Parathyroid adenoma (tissue), 2 donors: ENCODE results near the gene PRKRIP1.
"Not testable (repeated sequence)": the region's sequence is repeated elsewhere in the genome, so short reads cannot be mapped to it uniquely, and the experiment has no call there.

Source experiments
- H2AFZ ChIP-seq: fragments of 300-600 bp; sonication (generic); one replicate; pipeline ENCODE4 v1.7.0; 2017; ENCODE audit warnings: antibody characterized with exemption, mild to moderate bottlenecking
- H3K27ac ChIP-seq: fragments of 300-600 bp; sonication (generic); one replicate; pipeline ENCODE4 v1.7.0; 2017
- H3K27me3 ChIP-seq: fragments of 300-600 bp; sonication (generic); one replicate; pipeline ENCODE4 v1.7.0; 2017; ENCODE audit warnings: low read length; ENCODE audit not compliant: control insufficient read depth, insufficient read depth
- H3K36me3 ChIP-seq: fragments of 300-600 bp; sonication (generic); one replicate; pipeline ENCODE4 v1.7.0; 2017; ENCODE audit warnings: low read length; ENCODE audit not compliant: control insufficient read depth, insufficient read depth
- H3K4me1 ChIP-seq: fragments of 300-600 bp; sonication (generic); one replicate; pipeline ENCODE4 v1.7.0; 2017; ENCODE audit warnings: control low read depth
- H3K4me2 ChIP-seq: fragments of 300-600 bp; sonication (generic); one replicate; pipeline ENCODE4 v1.7.0; 2017; ENCODE audit warnings: low read length
- H3K4me3 ChIP-seq: fragments of 300-600 bp; sonication (generic); one replicate; pipeline ENCODE4 v1.7.0; 2017; ENCODE audit warnings: low read depth, low read length
- H3K79me2 ChIP-seq: fragments of 300-600 bp; sonication (generic); one replicate; pipeline ENCODE4 v1.7.0; 2017; ENCODE audit warnings: control low read depth
- H3K9ac ChIP-seq: fragments of 300-600 bp; sonication (generic); one replicate; pipeline ENCODE4 v1.7.0; 2017; ENCODE audit warnings: mild to moderate bottlenecking
- H3K9me3 ChIP-seq: fragments of 300-600 bp; sonication (generic); one replicate; pipeline ENCODE4 v1.7.0; 2017; ENCODE audit warnings: low read length; ENCODE audit not compliant: control insufficient read depth
- CTCF ChIP-seq: fragments of 300-600 bp; sonication (generic); IDR thresholded peaks from one replicate; pipeline ENCODE4 v1.7.0; 2017; ENCODE audit warnings: antibody characterized with exemption, mild to moderate bottlenecking
- donor health status: primary hyperparathyroidism.

Gene PRKRIP1

GRCh38 chr7:102451371-102452054 is 55.4 kb downstream of the PRKRIP1 start:
- no peak overlapping the region for H3K4me2 ChIP-seq
- no peaks in the 10 kb centered on the region for H3K9me3 ChIP-seq
- no peaks in the 10 kb centered on the region for H3K79me2 ChIP-seq
- no peak overlapping the region for H3K4me3 ChIP-seq
- peak; percentile 25 for TF ChIP-seq CTCF
- H3K27me3 ChIP-seq, result no peaks in the 10 kb centered on the region
- H3K4me1 ChIP-seq, result no peaks in the 10 kb centered on the region
- H3K9ac ChIP-seq, result no peak overlapping the region
- peak overlapping the region; percentile 62 for H2AFZ ChIP-seq
- no peak overlapping the region for H3K27ac ChIP-seq
- no peaks in the 10 kb centered on the region for H3K36me3 ChIP-seq

- H3K4me1 ChIP-seq, result no peaks in the 10 kb centered on the region
- H3K36me3 ChIP-seq, result no peaks in the 10 kb centered on the region
- no peak overlapping the region for H2AFZ ChIP-seq
- no peaks in the 10 kb centered on the region for H3K27me3 ChIP-seq
- H3K79me2 ChIP-seq, result no peaks in the 10 kb centered on the region
- no peak overlapping the region for H3K4me2 ChIP-seq
- no peaks in the 10 kb centered on the region for H3K9me3 ChIP-seq
- no peak overlapping the region for H3K4me3 ChIP-seq
- TF ChIP-seq CTCF, result no peak
- H3K27ac ChIP-seq, result no peak overlapping the region
- H3K9ac ChIP-seq, result no peak overlapping the region
Measured at GRCh38 chr7:102452451-102452850, 56.3 kb downstream of the PRKRIP1 start.

DNA sequence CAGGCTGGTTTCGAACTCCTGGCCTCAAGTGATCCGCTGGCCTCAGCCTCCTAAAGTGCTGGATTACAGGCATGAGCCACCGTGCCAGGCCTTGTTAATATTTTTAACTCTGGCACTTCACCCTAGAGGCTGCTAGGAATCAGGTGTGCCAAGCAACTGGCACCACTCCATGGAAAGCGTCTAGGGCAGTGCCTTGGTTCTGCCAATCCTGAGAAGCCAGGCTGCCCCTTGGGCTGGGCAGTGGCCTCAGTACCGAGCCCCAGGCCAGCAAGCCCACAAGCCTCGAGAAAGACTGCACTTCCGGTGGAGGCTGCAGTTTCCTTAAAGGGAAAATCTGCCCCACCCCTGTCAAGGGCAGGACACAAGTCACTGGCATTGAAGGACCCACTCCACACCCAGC is 57.2 kb downstream of the PRKRIP1 start:
- no peak overlapping the region for H3K4me2 ChIP-seq
- H3K27ac ChIP-seq, result no peak overlapping the region
- H3K27me3 ChIP-seq, result no peaks in the 10 kb centered on the region
- no peaks in the 10 kb centered on the region for H3K36me3 ChIP-seq
- no peak for TF ChIP-seq CTCF
- H3K79me2 ChIP-seq, result no peaks in the 10 kb centered on the region
- no peaks in the 10 kb centered on the region for H3K4me1 ChIP-seq
- no peaks in the 10 kb centered on the region for H3K9me3 ChIP-seq
- H3K4me3 ChIP-seq, result no peak overlapping the region
- H3K9ac ChIP-seq, result no peak overlapping the region
- H2AFZ ChIP-seq, result no peak overlapping the region

DNA sequence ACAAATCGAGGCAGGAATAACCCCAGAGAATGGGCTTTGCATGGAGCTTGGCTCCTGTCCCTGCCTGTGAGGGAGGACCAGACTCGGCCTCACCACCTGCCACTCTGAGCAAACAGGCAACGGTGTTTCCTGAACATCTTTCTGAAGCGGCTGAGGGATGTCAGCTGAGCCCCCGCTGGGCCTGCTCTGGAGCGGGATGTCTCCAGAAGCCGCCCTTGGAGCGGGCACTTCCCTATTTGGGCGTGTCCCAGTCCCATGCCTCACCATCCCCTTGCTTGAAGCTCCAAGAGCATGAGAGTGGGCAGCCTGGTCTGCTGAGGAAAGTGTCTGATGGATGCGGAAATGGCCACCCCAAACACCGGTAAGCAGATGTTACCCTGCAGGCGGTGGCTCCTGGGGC is 58.3 kb downstream of the PRKRIP1 start:
- Histone ChIP-seq H3K4me3 (no peak overlapping the region), H3K9ac (no peak overlapping the region), H3K4me1 (no peaks in the 10 kb centered on the region), H3K27ac (no peak overlapping the region), H3K36me3 (no peaks in the 10 kb centered on the region), H3K79me2 (no peaks in the 10 kb centered on the region), H3K9me3 (no peaks in the 10 kb centered on the region), H2AFZ (no peak overlapping the region), H3K4me2 (no peak overlapping the region), H3K27me3 (no peaks in the 10 kb centered on the region)
- TF ChIP-seq CTCF, result no peak

GRCh38 chr7:102454932-102455331 is 58.8 kb downstream of the PRKRIP1 start:
- not testable (repeated sequence) for H3K27me3 ChIP-seq, H3K4me3 ChIP-seq, H3K36me3 ChIP-seq, H3K4me2 ChIP-seq, H3K9ac ChIP-seq, H3K4me1 ChIP-seq, H3K27ac ChIP-seq, H3K9me3 ChIP-seq, H2AFZ ChIP-seq, H3K79me2 ChIP-seq
